ENCODE results near the gene PITPNM2. TPM values are rescaled to one million over a fixed set of nuclear protein-coding genes. Genes with fewer than 3 reads are reported as not detected.

The PITPNM2 gene
- total RNA-seq, result 10 to 100 TPM; 25.3 to 38.3 TPM
- polyA plus RNA-seq (ENCODE audit: insufficient read depth, low read depth, low replicate concordance), result 24.2 TPM
- long read RNA-seq, donor 1, result 0 reads
- long read RNA-seq, donor 2, result 0 reads

GRCh38 chr12:123150744-123151456 is at the start of gene PITPNM2:
PITPNM2 (minus strand) TSS chr12:123151090; CDS start chr12:123034590, 116,500 bp downstream.
- H3K4me1 ChIP-seq, result peaks cover 18% of the 10 kb centered on the region
- peak within 1 kb of the TSS; percentile 86 to 90 for H3K27ac ChIP-seq
- peak; percentile 54 for DNase-seq
- H3K9me3 ChIP-seq, result no peaks in the 10 kb centered on the region
- 0 to 8% methylated on average over 5 to 49 of the region's 119 CpGs for WGBS, 2 donors
- H3K27me3 ChIP-seq, result no peaks in the 10 kb centered on the region
- H3K36me3 ChIP-seq (ENCODE audit: low read depth, missing control alignments), result no peaks in the 10 kb centered on the region
- H3K4me3 ChIP-seq, result peak within 1 kb of the TSS; percentile 73 to 75
- no peak for TF ChIP-seq POLR2A (IDR thresholded peaks at IDR 0.05)
- TF ChIP-seq, protein P1, sequence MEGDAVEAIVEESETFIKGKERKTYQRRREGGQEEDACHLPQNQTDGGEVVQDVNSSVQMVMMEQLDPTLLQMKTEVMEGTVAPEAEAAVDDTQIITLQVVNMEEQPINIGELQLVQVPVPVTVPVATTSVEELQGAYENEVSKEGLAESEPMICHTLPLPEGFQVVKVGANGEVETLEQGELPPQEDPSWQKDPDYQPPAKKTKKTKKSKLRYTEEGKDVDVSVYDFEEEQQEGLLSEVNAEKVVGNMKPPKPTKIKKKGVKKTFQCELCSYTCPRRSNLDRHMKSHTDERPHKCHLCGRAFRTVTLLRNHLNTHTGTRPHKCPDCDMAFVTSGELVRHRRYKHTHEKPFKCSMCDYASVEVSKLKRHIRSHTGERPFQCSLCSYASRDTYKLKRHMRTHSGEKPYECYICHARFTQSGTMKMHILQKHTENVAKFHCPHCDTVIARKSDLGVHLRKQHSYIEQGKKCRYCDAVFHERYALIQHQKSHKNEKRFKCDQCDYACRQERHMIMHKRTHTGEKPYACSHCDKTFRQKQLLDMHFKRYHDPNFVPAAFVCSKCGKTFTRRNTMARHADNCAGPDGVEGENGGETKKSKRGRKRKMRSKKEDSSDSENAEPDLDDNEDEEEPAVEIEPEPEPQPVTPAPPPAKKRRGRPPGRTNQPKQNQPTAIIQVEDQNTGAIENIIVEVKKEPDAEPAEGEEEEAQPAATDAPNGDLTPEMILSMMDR (IDR thresholded peaks at IDR 0.05), result peak in 1 of 3 experiments; percentile 54
- intact Hi-C loops (cut with DNase I; ENCODE audit: low total_unique reads), result no loop called here

- Histone ChIP-seq H3K27ac (no peak overlapping the region), H3K4me1 (no peaks in the 10 kb centered on the region), H3K27me3 (no peaks in the 10 kb centered on the region), H3K36me3 (ENCODE audit: low read depth, missing control alignments) (no peaks in the 10 kb centered on the region), H3K9me3 (no peaks in the 10 kb centered on the region), H3K4me3 (no peak overlapping the region)
- intact Hi-C loops (cut with DNase I; ENCODE audit: low total_unique reads), result no loop called here
- TF ChIP-seq POLR2A (IDR thresholded peaks at IDR 0.05), result no peak
- TF ChIP-seq, protein P1 (IDR thresholded peaks at IDR 0.05), result no peak
- DNase-seq, result no peak
- 94% methylated on average over 7 of the region's 7 CpGs for WGBS, 2 donors
These were observed 49.5 kb upstream of the PITPNM2 start for GRCh38 chr12:123200414-123200813.

DNA sequence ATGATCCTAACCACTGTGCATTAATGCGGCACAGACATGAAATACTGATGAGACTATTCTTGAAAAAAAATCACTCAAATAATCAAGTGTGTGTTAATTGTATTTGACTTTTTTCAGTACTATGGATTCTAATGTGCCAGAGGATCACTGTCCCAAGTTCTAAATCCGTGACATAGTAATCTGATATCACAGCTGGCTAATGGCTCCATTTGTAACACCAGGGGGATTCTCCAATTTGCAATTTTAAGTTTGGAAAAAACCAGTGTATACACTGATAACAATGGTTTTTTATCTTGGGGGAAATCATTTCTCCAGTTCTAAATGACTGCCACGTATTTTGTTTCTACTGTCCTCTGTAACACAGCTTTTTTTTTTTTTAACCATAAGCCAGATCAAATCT is 49.0 kb upstream of the PITPNM2 start:
- intact Hi-C loops (cut with DNase I; ENCODE audit: low total_unique reads), result no loop called here
- no peak for DNase-seq
- H3K27me3 ChIP-seq, result no peaks in the 10 kb centered on the region
- H3K4me1 ChIP-seq, result no peaks in the 10 kb centered on the region
- 88 to 89% methylated on average over 3 of the region's 3 CpGs for WGBS, 2 donors
- TF ChIP-seq POLR2A (IDR thresholded peaks at IDR 0.05), result no peak
- TF ChIP-seq, protein P1 (IDR thresholded peaks at IDR 0.05), result no peak
- H3K36me3 ChIP-seq (ENCODE audit: low read depth, missing control alignments), result no peaks in the 10 kb centered on the region
- H3K27ac ChIP-seq, result no peak overlapping the region
- H3K4me3 ChIP-seq, result no peak overlapping the region
- no peaks in the 10 kb centered on the region for H3K9me3 ChIP-seq

- Histone ChIP-seq H3K4me3 (no peak overlapping the region), H3K4me1 (no peaks in the 10 kb centered on the region), H3K27me3 (no peaks in the 10 kb centered on the region), H3K36me3 (ENCODE audit: low read depth, missing control alignments) (no peaks in the 10 kb centered on the region), H3K9me3 (no peaks in the 10 kb centered on the region), H3K27ac (no peak overlapping the region)
- no peak for DNase-seq
- WGBS, 2 donors, result 95 to 96% methylated on average over 6 of the region's 6 CpGs
- intact Hi-C loops (cut with DNase I; ENCODE audit: low total_unique reads), result no loop called here
- TF ChIP-seq POLR2A (IDR thresholded peaks at IDR 0.05), result no peak
- TF ChIP-seq, protein P1 (IDR thresholded peaks at IDR 0.05), result no peak
These were observed 36.7 kb upstream of the PITPNM2 start for GRCh38 chr12:123187637-123188036.

DNA sequence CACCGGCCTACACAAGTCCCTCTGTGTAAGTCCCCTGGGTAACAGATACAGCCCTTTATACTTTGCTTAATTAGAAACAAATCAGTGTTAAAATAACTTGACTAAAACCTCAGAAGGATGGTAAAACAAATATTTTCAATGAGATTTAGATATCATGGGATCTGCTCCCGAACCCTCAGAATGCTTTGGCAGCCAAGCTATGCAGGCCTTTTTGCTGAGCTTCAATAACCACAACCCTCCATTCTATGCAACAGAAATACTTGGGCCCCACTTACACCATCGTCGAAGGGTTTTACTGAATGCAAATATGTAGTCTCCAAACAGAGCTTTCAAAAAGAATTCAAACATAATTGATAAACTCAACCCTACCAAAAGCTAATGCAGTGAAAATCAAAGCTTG is 29.3 kb upstream of the PITPNM2 start:
- intact Hi-C loops (cut with DNase I; ENCODE audit: low total_unique reads), result no loop called here
- no peaks in the 10 kb centered on the region for H3K36me3 ChIP-seq (ENCODE audit: low read depth, missing control alignments)
- no peak overlapping the region for H3K27ac ChIP-seq
- H3K9me3 ChIP-seq, result no peaks in the 10 kb centered on the region
- TF ChIP-seq POLR2A (IDR thresholded peaks at IDR 0.05), result no peak
- TF ChIP-seq, protein P1 (IDR thresholded peaks at IDR 0.05), result no peak
- H3K27me3 ChIP-seq, result no peaks in the 10 kb centered on the region
- H3K4me1 ChIP-seq, result no peaks in the 10 kb centered on the region
- H3K4me3 ChIP-seq, result no peak overlapping the region
- no peak for DNase-seq
- WGBS, 2 donors, result 89 to 93% methylated on average over 4 of the region's 4 CpGs
